HepG2 (cell line): Measurements from ENCODE around the gene NUP133. TPM values are rescaled to one million over a fixed set of nuclear protein-coding genes. Genes with fewer than 3 reads are reported as not detected.
A peak's percentile ranks its signal among the peaks of the same experiment; 100 is the strongest.

Experiments used
- ATF7 ChIP-seq, 2 experiments: fragments of 450-650 bp in 1 of 2; sonication (generic) in 1 of 2; formaldehyde crosslinking in 1 of 2; IDR thresholded peaks; 2 replicates each; pipeline versions ENCODE4 v1.4.0 to v1.6.1; 2016 to 2020; ENCODE audit warnings: antibody characterized with exemption in 1 of 2, mild to moderate bottlenecking in 1 of 2, missing genetic modification reagents in 1 of 2
- CTCF ChIP-seq: sonication (generic); formaldehyde crosslinking; IDR thresholded peaks from 2 replicates; pipeline ENCODE4 v1.5.0; 2020; ENCODE audit warnings: mild to moderate bottlenecking, missing genetic modification reagents, moderate library complexity
- GZF1 ChIP-seq: sonication (generic); formaldehyde crosslinking; IDR thresholded peaks from 2 replicates; pipeline ENCODE4 v1.5.1; 2020; ENCODE audit warnings: mild to moderate bottlenecking, missing genetic modification reagents
- HNRNPLL ChIP-seq: fragments of 200-400 bp; formaldehyde crosslinking; IDR thresholded peaks from 2 replicates; pipeline ENCODE4 v1.6.1; 2017; ENCODE audit warnings: mild to moderate bottlenecking, low read depth, low read length; ENCODE audit not compliant: poor library complexity, severe bottlenecking
- MIER3 ChIP-seq: IDR thresholded peaks from 2 replicates; pipeline ENCODE4 v1.6.1; 2016; ENCODE audit warnings: missing compliant biosample characterization, borderline replicate concordance
- MXI1 ChIP-seq: IDR thresholded peaks from 3 replicates; pipeline ENCODE4 v1.6.1; 2012; ENCODE audit warnings: low read depth, low read length, inconsistent platforms, borderline replicate concordance
- NONO ChIP-seq, 2 experiments: fragments of 450-650 bp in 1 of 2; sonication (generic) in 1 of 2; formaldehyde crosslinking in 1 of 2; IDR thresholded peaks in 1 of 2; conservative IDR thresholded peaks in 1 of 2; 2 replicates each; pipeline versions ENCODE4 v1.6.1 to v1.8.0; 2017 to 2022; ENCODE audit warnings: mild to moderate bottlenecking in 1 of 2, missing genetic modification reagents in 1 of 2, moderate library complexity in 1 of 2
- PATZ1 ChIP-seq: sonication (generic); formaldehyde crosslinking; IDR thresholded peaks from 2 replicates; pipeline ENCODE4 v1.4.0; 2020; ENCODE audit warnings: missing genetic modification reagents
- PHF8 ChIP-seq: sonication (generic); formaldehyde crosslinking; IDR thresholded peaks from 2 replicates; pipeline ENCODE4 v1.5.0; 2020; ENCODE audit warnings: missing genetic modification reagents
- POLR2A ChIP-seq, 2 experiments: IDR thresholded peaks; 2 replicates each; pipeline ENCODE4 v1.6.1; 2011; ENCODE audit warnings: low read depth in 2 of 2, low read length in 2 of 2, mild to moderate bottlenecking in 1 of 2, moderate library complexity in 1 of 2; ENCODE audit not compliant: insufficient read depth in 1 of 2
- UBTF ChIP-seq: sonication (generic); formaldehyde crosslinking; IDR thresholded peaks from 2 replicates; pipeline ENCODE4 v1.4.0; 2020; ENCODE audit warnings: mild to moderate bottlenecking, missing genetic modification reagents
- ZFX ChIP-seq: sonication (generic); formaldehyde crosslinking; IDR thresholded peaks from 2 replicates; pipeline ENCODE4 v1.4.0; 2020; ENCODE audit warnings: mild to moderate bottlenecking, low read depth, missing genetic modification reagents, moderate library complexity
- ZIK1 ChIP-seq: sonication (generic); formaldehyde crosslinking; IDR thresholded peaks from 2 replicates; pipeline ENCODE4 v1.5.0; 2020; ENCODE audit warnings: mild to moderate bottlenecking, low read depth, missing genetic modification reagents, borderline replicate concordance
- ZNF687 ChIP-seq: sonication (generic); formaldehyde crosslinking; IDR thresholded peaks from 2 replicates; pipeline ENCODE4 v1.5.1; 2020; ENCODE audit warnings: mild to moderate bottlenecking, missing genetic modification reagents, moderate library complexity
- ZSCAN21 ChIP-seq: sonication (generic); formaldehyde crosslinking; IDR thresholded peaks from 2 replicates; pipeline ENCODE4 v1.8.0; 2022; ENCODE audit warnings: mild to moderate bottlenecking, missing genetic modification reagents, moderate library complexity, borderline replicate concordance
- ZSCAN25 ChIP-seq: sonication (generic); formaldehyde crosslinking; IDR thresholded peaks from 2 replicates; pipeline ENCODE4 v1.8.0; 2022; ENCODE audit warnings: mild to moderate bottlenecking, missing genetic modification reagents
- polyA plus RNA-seq, 8 experiments: library from polyadenylated mRNA; depleted of rRNA in 3 of 8; stranded (reverse) in 7 of 8; unstranded in 1 of 8; fragments of >200 nt; fragmentation: Illumina TruSeq in 4 of 8; extraction: Trizol in 4 of 8; gene quantifications; 2 replicates each; pipeline versions ENCODE4 v1.2.1 to v1.2.3, GENCODE V29; 2011 to 2016; ENCODE audit warnings: low read depth in 4 of 8, missing spikeins in 1 of 8, mixed read lengths in 1 of 8; ENCODE audit not compliant: insufficient read depth in 1 of 8
- total RNA-seq, 5 experiments: library from RNA; depleted of rRNA; stranded (reverse); fragments of >200 nt; fragmentation: Illumina TruSeq; extraction: Trizol; gene quantifications; 2 replicates each; pipeline ENCODE4 v1.2.3, GENCODE V29; 2016; ENCODE audit warnings: low read depth in 1 of 5

The NUP133 gene
- total and polyA plus RNA-seq, 2 of the 13 experiments (the other 11 are each of a cell fraction or from before 2014, with no cell fraction given) = 17.7 to 45.6 TPM

GRCh38 chr1:229407206-229408026, 100.7 kb downstream of the NUP133 start (continued):
- TF ChIP-seq CTCF = peak; percentile 43
- TF ChIP-seq MIER3 (CRISPR knock-in tag) = no peak
- peak; percentile 41; the same call in 1 of the 2 replicates for TF ChIP-seq PHF8 (CRISPR knock-in tag)
- peak; percentile 57; the same call in 1 of the 2 replicates for TF ChIP-seq ZFX (CRISPR knock-in tag)
- peak; percentile 62 for TF ChIP-seq ZNF687 (CRISPR knock-in tag)
- no peak for TF ChIP-seq POLR2A (IDR thresholded peaks at IDR 0.05; ENCODE audit: insufficient read depth in 1 of 2, low read depth in 2 of 2, low read length in 2 of 2)
- no peak for TF ChIP-seq GZF1
- peak; percentile 35 for TF ChIP-seq HNRNPLL
- 0 out of 2 replicates have a peak, but pooled peaks have one; percentile 26 for TF ChIP-seq ZSCAN25 (CRISPR knock-in tag)
- TF ChIP-seq PATZ1 (CRISPR knock-in tag) = peak; percentile 16; the same call in 1 of the 2 replicates
- 0 out of 2 replicates have a peak, but pooled peaks have one; percentile 27 for TF ChIP-seq ZSCAN21
- TF ChIP-seq ZIK1 (CRISPR knock-in tag) = no peak
- no peak for TF ChIP-seq MXI1
- TF ChIP-seq ATF7 (IDR thresholded peaks at IDR 0.05) = no peak
- 0 out of 2 replicates have a peak, but pooled peaks have one; percentile 7 for TF ChIP-seq ATF7 (CRISPR knock-in tag; IDR thresholded peaks at IDR 0.05)
- no peak for TF ChIP-seq NONO (IDR thresholded peaks at IDR 0.05)
- TF ChIP-seq NONO (CRISPR knock-in tag; conservative IDR thresholded peaks at IDR 0.05) = 0 out of 2 replicates have a peak, but pooled peaks have one; percentile 18
- 0 out of 2 replicates have a peak, but pooled peaks have one; percentile 15 for TF ChIP-seq UBTF (CRISPR knock-in tag)
